Measurements from ENCODE around the gene DSTN. TPM values are rescaled to one million over a fixed set of nuclear protein-coding genes. Genes with fewer than 3 reads are reported as not detected.

The DSTN gene
- total and polyA plus RNA-seq, 9 of the 15 experiments (the other 6 are each of a cell fraction or from before 2014, with no cell fraction given) = 25.7 to 88.3 (median 61.0) TPM

GRCh38 chr20:17624551-17625245, 54.8 kb downstream of the DSTN start:
- no TSS peak for BruUV-seq (replicated peaks)
- Histone ChIP-seq H3K36me3 (ENCODE audit: control insufficient read depth, insufficient read depth, low read length) (peaks cover 16% of the 10 kb centered on the region; the same call in 1 of the 3 replicates), H3K9me1 (ENCODE audit: control insufficient read depth, insufficient read depth, low read length) (no peaks in the 10 kb centered on the region), H3K9ac (ENCODE audit: insufficient read depth in 1 of 2, low read depth in 2 of 2, low read length in 2 of 2) (no peak overlapping the region), H3K4me2 (ENCODE audit: insufficient read depth, low read length) (no peak overlapping the region), H3K9me3 (replicated peaks; ENCODE audit: control insufficient read depth, insufficient read depth, low read depth, low read length) (no peaks in the 10 kb centered on the region), H3K79me2 (ENCODE audit: control insufficient read depth, insufficient read depth, low read length) (no peaks in the 10 kb centered on the region), H4K20me1 (replicated peaks; ENCODE audit: control insufficient read depth, insufficient read depth, low read length) (no peaks in the 10 kb centered on the region), H3K27ac (ENCODE audit: extremely low read depth, low read depth, low read length) (no peak overlapping the region), H3K4me3 (no peak overlapping the region), H3K4me1 (replicated peaks in 1 of 2; ENCODE audit: control insufficient read depth in 2 of 2, insufficient read depth in 2 of 2, low read length in 2 of 2) (no peaks in the 10 kb centered on the region), H2AFZ (ENCODE audit: low read depth, low read length) (no peak overlapping the region), H3K27me3 (ENCODE audit: control insufficient read depth in 2 of 2, insufficient read depth in 2 of 2, low read length in 2 of 2) (no peaks in the 10 kb centered on the region)
- intact Hi-C loops (cut with micrococcal nuclease) = no loop called here
- WGBS (ENCODE audit: insufficient coverage, low coverage, missing lambda C conversion rate) = 86% methylated on average over 4 of the region's 15 CpGs
- POLR2A ChIA-PET = interaction anchor here (1.1 kb wide), 1 partner anchor 14 kb away, joined by 3 read pairs; no protein-coding TSS in a partner anchor
- TF ChIP-seq BRCA1 (IDR thresholded peaks at IDR 0.05) = no peak
- TF ChIP-seq BRCA1 (CRISPR knock-in tag; IDR thresholded peaks at IDR 0.05) = no peak
- TF ChIP-seq, protein P1, sequence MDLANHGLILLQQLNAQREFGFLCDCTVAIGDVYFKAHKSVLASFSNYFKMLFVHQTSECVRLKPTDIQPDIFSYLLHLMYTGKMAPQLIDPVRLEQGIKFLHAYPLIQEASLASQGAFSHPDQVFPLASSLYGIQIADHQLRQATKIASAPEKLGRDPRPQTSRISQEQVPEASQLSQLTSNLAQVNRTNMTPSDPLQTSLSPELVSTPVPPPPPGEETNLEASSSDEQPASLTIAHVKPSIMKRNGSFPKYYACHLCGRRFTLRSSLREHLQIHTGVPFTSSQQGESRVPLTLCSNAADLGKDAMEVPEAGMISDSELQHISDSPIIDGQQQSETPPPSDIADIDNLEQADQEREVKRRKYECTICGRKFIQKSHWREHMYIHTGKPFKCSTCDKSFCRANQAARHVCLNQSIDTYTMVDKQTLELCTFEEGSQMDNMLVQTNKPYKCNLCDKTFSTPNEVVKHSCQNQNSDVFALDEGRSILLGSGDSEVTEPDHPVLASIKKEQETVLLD (IDR thresholded peaks at IDR 0.05) = no peak
- DNase-seq (ENCODE audit: extremely low read depth in 1 of 4, low spot score in 3 of 4) = no peak
- CTCF ChIA-PET (ENCODE audit: low intra/inter-chr PET ratio) = no interaction called here
- no peak for FAIRE-seq
- no peak for ATAC-seq
- in situ Hi-C loops (cut with MboI) = no loop called here
